Measurements from ENCODE around the gene HMOX1.

Gene HMOX1

DNA sequence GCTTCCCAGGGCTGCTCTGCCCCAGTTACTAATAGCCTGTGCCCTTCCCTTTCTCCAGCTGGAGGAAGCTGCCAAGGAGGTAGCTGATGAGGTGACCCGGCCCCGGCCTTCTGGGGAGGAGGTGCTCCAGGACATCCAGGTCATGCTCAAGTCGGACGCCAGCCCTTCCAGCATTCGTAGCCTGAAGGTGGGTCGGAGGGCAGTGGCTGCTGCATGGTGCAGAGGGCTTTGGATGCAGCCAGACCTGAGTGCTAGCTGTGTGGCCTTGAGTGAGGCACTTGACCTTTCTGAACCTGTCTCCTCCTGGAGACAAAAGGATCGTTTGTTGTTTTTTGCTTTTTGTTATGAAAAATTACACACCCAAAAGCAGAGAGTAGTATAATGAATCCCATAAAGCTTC, 22.5 kb downstream of the HMOX1 start:
- no peak for DNase-seq (ENCODE audit: low read depth in 2 of 2)

DNA sequence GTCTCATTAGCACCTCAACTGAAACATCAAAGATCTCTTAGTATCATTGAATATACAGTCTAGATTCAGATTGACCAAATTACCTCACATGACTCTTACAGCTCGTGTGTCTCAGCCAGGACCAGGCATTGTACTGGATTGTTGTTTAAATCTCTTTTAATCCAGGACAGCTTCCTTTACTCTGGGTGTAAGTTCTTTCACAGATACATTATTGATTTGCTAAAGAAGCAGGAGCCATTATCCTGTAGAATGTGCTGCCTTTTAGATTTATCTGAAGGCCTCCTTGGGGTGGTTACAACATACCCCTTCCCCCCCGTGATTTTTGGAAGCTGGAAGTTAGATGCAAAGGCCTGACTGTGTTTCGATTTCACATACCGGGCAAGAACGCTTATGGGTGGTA, 23.3 kb downstream of the HMOX1 start:
- DNase-seq (ENCODE audit: low read depth in 2 of 2), result no peak

DNA sequence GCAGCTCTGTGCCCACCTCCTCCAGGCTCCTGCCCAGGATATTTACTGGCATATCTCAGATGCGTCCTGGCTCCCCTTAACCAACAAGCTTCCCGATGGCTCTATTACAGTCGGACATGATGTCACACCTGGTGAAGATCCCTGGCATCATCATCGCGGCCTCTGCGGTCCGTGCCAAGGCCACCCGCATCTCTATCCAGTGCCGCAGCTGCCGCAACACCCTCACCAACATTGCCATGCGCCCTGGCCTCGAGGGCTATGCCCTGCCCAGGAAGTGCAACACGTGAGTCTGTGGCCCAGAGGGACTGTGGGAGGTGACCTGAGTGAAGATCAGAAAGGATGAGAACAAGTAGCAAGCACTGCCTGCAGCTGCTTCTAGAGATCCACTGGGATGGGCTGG, 25.5 kb downstream of the HMOX1 start:
- no peak for DNase-seq (ENCODE audit: low read depth in 2 of 2)

DNA sequence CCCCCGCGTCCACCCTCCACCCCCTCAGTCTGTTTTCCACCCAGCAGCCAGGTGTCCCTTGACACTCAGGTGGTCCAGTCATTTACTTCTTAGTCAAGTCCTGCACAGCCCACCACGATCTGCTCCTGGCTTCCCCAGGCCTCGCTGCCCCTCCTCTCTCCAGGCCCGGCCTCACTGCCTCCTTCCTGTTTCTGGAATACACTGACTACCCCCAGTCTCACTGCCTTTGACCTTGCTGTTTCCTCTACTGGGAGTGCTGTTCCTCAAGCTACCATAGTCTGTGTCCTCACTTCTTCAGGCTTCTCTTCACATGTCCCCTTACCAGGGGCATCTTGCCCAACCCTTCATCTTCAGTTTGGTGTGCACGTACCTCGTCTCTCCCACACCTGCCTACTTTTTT, 26.5 kb downstream of the HMOX1 start:
- no peak for DNase-seq (ENCODE audit: low read depth in 2 of 2)

DNA sequence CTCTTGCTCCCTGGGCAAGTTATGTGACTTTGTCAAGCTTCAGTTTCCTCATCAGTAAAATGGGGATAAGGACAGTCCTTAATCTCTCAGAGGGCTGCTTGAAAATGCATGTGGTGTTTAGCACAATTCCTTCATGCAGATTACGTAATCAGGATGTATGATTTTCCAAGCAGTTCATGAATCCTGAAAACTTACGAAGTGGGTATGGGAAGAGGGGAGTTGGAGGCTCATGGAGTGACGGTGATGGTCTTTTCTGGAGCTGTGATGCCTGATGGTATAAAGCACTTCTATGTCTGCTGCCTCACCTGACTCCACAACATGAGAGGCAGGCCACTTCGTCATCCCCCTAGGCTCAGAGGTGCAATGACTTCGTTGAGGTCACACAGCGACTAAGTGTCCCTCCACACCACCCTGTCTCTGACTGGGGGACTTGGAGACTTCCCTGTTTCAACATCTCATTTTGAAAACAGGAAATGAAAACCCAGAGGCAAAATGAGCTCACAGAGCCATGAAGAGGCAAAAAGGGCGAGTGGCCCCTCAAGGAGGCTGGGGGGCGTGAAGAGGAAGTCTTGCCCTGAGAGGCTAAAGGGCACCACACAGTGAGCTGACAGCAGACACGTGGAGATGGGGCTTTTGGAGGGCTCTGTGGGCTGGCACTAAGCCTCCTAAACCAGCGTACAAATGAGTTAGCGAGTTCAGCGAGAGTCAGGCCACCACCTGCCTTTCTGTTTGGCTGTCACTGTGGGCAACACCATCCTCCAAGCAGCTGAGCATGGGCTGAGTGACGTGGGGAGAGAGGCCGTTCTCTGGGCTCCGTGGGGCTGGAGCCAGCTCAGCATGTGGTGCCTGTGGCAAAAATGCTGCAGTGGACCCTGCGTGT, 29.1 kb downstream of the HMOX1 start:
- DNase-seq (ENCODE audit: low read depth in 2 of 2), result no peak

DNA sequence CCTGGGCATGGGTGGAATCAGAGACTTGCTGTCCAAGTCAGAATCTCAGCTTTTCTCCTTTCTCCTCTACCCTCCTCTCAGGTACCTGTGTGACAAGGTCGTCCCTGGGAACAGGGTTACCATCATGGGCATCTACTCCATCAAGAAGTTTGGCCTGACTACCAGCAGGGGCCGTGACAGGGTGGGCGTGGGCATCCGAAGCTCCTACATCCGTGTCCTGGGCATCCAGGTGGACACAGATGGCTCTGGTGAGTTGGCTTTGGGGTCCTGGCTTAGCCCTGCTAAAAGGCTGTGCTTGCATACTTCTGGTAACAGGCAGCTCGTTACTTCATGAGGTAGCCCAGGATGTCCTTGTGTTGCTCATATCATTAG, 29.8 kb downstream of the HMOX1 start:
- no peak for DNase-seq (ENCODE audit: low read depth in 2 of 2)

DNA sequence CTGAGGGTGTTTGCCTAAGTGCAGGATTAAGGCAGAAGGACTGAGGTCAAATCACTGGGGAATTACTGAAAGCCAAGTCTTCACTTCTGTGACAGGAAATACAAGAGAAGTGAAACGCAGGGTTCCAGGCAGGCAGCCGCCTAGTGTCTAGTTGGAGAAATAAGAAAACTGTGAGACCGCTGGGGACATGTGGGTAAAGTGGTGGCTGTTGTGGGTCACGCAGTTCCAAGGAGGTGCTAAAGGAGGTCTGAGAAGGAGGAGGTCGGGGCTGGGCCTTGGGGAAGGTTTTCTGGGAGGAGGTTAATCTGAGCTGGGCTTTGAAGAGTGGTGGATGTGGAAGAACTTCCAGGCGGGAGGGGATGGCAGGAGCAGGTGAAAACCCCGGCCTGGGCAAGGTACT, 30.2 kb downstream of the HMOX1 start:
- no peak for DNase-seq (ENCODE audit: low read depth in 2 of 2)

DNA sequence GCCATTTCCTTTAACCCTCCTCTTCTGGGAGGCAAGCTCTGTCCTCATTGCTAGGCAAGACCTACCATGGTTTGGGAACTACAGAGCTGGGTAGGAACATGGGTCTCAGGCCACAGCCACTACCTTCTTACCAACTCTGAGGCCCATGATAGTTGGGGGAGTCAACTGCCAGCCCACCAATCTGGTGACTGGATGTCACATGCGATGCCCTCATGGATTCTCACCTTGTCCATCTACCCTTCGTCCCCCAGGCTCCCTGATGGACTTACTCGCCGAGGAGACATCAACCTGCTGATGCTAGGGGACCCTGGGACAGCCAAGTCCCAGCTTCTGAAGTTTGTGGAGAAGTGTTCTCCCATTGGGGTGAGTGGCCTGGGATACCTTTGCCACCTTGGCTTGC, 32.7 kb downstream of the HMOX1 start:
- DNase-seq (ENCODE audit: low read depth in 2 of 2), result no peak

DNA sequence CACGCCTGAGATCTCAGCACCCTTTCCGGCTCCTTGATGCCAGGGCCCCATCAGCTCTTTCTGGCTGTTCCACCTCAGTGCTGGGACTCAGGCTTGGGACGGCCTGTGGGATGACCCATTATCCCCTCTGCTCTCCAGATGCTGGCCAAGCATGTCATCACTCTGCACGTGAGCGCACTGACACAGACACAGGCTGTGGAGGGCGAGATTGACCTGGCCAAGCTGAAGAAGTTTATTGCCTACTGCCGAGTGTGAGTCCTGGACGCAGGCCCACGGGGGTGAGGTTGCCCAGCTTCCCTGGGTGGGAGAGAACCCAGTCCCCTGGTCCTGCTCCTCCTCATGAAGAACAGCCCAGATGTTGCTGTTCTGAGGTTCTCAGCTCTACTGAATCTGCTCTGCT, 36.7 kb downstream of the HMOX1 start:
- DNase-seq (ENCODE audit: low read depth in 2 of 2), result no peak

DNA sequence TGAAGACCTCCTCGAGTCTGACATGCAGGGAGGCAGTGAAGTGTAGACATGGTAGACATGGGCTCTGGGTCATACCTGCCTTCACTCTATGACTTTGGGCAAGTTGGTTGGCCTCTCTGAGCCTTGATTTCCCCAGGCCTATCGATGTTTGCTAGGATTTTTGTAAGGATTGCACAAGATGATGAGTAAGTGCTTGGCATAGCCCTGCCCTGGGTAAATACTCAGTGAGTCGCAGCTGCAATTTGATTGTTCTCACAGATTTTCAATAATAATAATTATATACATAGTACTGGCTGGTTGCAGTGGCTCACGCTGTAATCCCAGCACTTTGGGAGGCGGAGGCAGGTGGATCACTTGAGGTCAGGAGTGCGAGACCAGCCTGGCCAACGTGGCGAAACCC, 37.2 kb downstream of the HMOX1 start:
- DNase-seq (ENCODE audit: low read depth in 2 of 2), result no peak

DNA sequence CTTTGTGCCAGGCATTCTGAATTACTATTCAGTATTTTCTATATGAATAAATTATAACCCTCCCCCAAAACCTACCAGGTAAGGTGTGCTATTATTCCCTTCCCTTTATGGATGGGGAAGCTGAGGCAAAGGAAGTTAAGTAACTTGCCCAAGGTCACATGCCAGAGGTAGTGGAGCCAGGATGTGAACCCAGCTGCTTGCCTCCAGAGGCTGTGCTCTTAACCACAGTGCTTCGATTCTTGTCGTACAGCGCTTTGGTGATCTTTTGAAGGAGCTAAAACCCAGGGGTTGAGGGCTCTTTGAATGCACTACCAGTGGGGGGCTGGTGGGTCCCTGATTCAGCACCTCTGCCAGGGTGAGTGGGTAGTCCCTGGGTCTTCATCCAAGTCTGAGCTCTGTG, 37.8 kb downstream of the HMOX1 start:
- no peak for DNase-seq (ENCODE audit: low read depth in 2 of 2)

DNA sequence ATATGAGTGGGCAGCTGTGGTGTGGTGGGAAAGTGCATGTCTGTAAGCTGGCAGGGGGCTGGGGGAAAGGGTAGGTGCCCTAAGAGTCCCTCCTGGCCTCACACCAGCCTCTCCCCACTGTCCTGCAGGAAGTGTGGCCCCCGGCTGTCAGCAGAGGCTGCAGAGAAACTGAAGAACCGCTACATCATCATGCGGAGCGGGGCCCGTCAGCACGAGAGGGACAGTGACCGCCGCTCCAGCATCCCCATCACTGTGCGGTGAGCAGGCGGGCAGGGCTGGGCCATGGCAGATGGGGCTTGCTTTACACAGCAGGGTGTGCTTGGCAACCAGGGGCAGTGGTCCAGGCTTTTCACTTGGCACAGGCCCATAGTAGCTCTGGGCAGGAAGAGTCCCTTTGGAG, 38.9 kb downstream of the HMOX1 start:
- no peak for DNase-seq (ENCODE audit: low read depth in 2 of 2)

DNA sequence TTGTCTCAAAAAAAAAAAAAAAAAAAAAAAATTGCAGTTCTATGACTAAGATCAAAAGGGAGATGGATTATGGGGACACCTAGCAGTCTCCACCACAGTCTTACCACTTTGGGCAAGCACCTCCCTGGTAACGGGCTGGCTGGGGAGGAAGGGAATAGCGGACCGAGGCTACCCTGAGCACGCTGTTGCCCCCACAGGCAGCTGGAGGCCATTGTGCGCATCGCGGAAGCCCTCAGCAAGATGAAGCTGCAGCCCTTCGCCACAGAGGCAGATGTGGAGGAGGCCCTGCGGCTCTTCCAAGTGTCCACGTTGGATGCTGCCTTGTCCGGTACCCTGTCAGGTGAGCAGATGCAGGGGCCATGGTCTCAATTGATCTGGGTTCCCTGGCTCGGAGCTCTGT, 40.2 kb downstream of the HMOX1 start:
- DNase-seq (ENCODE audit: low read depth in 2 of 2), result no peak

DNA sequence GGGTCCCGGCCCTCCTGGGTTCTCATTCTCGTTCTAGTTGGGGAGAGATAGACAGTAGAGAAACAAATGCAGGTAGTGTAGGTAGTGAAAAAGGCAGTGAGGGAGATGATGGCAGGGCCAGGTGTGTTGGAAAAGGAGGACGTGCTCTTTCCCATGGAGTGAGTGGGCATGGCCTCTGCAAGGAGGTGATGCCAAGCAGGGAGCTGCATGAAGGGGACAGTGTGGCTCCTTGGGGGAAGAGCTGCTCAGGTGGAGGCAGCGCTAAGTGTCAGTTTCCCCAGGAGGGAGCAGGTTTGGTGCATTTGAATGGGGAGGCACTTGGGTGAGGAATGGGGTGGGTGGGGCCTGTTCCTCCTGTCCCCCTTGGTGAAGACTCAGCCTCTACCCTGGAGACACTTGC, 41.2 kb downstream of the HMOX1 start:
- DNase-seq (ENCODE audit: low read depth in 2 of 2), result no peak

DNA sequence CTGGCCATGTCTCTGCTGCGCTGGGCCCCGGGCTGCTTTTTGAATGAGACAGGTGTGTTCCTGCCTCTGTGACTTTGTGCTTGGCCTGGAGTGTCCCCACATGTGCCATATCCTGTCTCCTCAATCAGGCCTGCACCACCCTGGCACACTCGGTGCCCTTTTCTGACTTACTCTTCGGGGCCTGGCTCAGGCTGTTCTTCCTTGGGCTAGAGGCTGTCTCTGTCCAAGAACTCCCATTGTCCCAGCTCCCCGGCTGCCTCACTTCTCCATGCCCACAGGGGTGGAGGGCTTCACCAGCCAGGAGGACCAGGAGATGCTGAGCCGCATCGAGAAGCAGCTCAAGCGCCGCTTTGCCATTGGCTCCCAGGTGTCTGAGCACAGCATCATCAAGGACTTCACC, 42.0 kb downstream of the HMOX1 start:
- no peak for DNase-seq (ENCODE audit: low read depth in 2 of 2)

DNA sequence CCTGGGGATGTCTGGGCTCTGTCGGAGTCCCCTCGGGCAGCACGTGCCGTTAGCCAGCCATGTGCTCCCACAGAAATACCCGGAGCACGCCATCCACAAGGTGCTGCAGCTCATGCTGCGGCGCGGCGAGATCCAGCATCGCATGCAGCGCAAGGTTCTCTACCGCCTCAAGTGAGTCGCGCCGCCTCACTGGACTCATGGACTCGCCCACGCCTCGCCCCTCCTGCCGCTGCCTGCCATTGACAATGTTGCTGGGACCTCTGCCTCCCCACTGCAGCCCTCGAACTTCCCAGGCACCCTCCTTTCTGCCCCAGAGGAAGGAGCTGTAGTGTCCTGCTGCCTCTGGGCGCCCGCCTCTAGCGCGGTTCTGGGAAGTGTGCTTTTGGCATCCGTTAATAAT, 43.2 kb downstream of the HMOX1 start:
- DNase-seq (ENCODE audit: low read depth in 2 of 2), result no peak

DNA sequence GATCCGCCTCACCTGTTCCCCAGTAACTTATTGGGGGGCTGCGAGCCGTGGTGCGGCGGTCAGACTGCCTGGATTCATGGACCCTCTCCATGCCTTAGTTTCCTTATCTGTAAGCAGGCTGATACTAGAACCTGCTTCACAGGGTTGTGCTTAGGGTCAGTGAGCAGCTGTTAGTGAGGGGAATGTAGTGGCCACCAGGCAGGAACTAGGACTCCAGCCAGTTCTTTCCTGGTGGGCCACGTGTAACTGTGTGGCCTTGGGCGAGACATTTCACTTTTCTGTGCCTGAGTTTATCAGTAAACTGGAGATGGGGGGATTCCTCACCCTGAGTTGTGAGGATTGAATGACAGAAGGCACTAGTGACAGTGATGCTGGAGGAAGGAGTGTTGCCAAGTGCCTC, 43.9 kb downstream of the HMOX1 start:
- DNase-seq (ENCODE audit: low read depth in 2 of 2), result no peak

DNA sequence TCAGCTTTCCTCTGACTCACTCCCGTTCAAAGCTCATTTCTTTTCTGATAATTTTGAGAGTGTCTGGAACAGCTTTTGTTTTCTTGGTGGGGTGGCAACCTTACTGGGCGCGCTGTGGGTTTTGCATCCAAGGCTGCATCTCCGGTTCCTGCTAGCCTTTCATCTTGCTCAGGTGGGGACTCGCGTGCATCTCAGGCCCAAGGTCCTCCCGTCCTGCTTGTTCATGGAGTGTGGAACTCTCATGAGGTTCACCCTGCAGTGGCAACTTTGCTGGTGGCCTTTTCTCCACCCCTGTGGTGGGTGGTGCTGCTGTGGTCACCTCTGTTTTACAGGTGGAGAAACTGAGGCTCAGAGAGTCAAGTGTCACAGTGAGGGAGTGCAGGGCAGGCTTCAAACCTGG, 44.6 kb downstream of the HMOX1 start:
- DNase-seq (ENCODE audit: low read depth in 2 of 2), result no peak

DNA sequence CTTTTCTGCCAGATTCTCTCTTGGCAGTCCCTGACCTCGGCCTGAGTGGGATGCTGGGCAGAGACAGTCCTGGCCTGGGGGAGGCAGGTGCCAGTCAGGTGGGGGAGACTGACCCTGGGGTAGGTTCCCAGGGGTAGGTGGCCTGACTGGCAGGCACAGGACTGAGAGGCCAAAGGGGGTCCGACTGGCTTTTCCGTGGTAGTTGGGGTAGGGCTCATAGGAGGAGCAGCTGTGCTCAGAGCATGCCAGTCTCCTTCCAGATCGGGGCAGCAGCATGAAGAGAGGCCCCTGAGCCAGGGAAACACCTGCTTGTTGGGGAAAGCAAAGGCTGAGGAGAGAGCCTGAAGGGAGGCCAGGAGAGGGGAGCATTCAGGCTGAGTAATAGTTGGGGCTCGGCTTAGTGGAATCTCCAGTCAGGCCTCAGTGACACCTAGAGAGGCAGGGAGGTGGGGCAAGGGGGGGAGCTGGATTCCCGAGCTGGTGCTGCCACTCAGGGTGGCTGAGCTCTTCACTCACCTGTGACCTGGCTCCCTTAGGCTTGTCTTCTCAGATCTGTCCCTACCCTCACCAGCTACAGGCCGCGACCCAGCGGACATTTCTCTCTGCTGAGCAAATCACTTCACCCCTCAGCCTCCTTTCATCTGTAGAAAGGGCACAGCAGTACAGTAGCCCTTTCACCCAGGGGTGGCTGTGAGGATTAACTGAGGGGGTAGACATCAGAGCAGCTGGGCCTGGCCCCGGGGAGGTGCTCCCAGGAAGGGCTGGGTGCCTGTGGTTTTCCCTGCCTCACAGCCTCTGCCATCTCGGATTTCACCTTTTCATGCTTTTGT, 45.3 kb downstream of the HMOX1 start:
- DNase-seq (ENCODE audit: low read depth in 2 of 2), result no peak

DNA sequence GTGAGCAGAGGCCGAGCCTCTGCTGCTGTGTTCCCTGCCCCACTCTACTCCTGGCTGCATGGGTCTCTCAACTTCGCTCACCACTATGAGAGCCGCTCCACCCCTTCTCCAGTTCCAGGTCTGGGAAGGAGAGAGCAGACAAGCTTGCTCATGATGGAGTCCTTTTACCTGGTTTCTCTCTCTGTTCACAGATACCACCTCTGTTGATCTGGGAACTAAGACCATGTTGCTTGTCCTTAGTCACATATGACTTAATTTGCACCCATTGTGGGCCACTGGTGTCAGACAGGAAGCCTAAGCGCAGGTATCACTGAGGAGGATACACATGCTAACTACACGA, 45.9 kb downstream of the HMOX1 start:
- no peak for DNase-seq (ENCODE audit: low read depth in 2 of 2)

DNA sequence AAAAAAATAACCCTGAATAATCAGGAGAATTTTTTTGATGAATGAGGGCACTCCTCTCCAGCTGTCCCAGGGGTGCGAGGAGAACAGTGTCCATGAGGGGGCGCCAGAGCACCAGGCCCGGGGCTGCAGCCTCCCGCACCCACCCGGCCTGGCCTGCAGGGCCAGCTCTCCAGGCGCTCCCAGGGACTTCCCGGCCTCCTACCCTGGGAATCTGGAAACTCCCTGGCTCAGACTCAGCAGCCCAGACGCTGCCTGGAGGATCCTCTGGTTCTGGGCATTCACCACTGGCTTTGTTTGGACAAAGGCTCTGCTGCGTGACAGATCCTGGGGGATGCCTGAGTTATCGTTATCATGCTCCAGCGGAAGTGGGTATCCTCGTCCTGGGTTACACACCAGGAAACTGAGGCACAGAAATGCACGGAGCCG, 50.0 kb downstream of the HMOX1 start:
- peak; percentile 28 to 53 for DNase-seq (ENCODE audit: low read depth in 2 of 2)

DNA sequence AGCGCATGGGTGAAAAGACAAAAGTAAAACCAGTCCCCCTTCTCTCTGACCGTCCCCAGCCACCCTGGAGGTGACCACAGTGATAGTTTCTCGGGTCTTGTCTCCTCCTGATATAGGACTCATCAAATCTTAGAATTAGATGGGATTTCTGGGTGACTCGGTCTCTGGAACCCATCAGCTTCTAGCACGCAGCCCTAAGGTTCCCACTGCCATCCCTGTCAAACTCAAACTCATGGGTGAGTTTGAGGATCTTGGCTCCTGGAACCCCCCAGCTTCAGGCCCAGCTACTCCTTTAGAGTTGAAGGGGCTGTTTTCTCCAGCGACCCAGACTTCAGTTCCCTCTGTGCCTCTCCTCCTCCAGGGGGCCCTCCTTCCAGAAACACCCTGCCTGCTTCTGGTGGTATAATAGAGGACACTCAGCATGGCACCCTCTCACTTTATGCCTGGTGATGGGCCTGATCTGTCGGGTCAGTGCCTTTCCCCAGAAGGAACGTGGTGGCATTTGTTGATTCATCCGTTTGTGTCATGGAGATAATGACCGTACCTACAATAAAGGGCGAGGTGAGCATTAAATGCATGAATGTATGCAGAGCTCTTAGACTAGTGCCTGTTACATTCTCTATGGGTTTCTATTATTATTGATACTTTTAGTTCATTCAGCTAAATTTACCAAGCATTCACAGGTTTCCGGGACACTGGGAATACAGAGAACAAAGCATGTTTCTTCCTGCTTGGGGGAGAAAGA, 50.8 kb downstream of the HMOX1 start:
- DNase-seq (ENCODE audit: low read depth in 2 of 2), result no peak
